8988T (cell line): Measurements from ENCODE around the gene DPYSL5.

Experiments used
- DNase-seq: peaks from one replicate; pipeline ENCODE4 v3.0.0; 2011

Gene DPYSL5

DNA sequence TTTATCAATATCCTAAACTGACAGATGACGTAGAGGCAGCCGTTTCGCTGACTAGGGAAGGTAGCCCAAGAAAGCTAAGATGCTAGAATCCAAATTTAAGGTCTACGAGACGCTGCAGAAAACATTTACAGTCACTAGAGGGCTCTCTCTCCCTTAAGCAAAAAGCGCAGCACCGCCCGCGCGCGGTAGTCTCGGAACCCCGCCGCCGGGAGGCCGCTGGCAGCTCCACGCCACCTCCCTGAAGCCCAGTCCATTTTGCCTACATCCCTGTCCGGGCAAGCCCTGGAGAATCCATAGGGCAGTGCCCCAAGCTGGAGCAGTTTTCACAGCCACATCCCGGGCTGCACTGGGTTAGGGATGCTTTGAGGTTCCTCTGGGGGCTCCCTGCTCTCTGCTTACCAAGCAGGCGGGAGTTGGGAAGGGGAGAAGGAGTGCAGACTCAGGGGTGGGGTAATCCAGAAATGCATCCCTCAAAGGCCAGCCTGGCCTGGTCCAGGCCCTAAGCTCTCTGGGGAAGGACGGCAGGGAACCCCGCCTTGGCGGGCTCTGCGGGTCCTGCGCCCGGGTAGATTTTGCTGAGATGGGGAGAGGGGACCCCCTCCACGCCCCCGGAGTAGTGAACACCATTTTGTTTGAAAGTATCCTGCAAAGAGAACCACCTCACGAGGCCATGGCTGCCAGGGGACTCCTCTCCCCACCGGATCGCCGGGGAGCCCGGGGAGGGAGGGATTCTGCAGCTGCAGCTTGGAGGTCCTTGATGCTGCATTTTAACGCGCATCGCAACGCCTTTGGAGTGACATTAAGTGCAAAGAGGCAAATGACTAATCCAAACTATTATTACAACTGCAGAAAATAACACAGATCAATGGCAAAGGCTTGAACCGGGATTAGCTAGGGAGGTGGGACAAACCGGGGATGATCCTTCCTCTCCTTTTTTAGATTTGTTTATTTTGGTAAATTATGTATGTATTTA, 1.3 kb upstream of the DPYSL5 start:
- DNase-seq: peak; percentile 83

DNA sequence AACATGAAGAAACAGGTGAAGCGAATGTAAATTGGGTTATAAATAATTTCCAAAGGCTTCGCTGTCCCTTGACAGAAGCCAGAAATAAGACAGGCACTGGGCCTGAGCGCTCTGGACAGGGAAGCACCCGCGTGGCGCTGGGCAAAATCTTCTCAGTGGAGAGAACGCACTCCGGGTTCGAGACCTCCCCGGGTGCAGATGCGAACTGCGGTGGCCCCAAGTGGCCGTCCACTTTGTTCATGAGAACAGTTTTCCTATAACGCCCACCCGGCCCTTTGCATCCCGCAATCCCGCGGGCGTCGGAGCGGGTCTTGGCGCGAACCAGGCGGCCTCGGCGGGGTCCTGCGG, 651 bp upstream of the DPYSL5 start:
- no peak for DNase-seq

- DNase-seq: peak; percentile 37
Observed at GRCh38 chr2:26848336-26849055, 564 bp downstream of the DPYSL5 start.

DNA sequence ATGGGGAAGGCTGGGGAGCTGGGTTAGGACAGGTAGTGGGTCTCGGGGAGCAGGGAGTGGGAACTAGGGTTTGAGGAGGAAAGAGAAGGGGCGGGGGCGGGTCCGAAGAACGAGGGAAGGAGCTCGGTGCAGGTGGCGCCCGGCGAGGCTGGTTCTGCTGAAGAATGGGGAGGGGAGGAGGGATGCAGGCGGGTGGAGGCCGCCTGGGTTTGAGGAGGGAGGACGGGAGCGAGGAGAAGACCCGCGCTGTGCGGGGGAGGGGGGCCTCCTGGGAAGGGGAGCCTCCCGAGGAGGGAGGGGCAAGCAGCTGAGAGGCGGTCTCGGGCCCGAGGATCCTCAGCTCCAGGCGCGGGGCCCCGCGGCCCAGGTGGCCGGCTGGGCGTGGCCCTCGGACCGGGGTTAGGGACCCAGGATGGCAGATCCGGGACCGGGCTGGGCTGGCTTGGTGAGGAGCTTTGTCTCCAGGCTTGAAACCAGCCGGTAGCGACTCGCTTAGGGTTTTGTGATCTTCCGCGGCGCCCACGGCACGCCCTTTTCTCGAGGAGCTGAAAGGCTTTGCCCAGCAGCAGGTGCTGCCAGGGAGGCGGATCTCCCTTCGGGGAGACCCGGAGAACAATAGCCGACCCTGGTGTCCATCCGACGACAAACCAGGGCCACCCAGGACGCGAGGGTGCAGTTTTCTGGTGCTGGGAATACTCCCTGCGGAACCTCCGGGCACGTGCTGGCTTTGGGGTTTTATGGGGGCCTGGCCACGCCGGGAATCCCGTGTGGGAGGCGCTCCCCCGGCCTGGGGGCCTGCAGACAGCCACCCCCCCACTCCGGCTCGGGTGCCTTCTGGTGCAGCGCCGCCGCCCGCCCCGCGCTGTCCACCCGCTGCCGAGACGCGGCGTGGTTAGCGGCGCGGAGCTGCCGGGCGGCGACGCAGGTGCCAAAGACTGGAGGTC, 1.4 kb downstream of the DPYSL5 start:
- DNase-seq: no peak

GRCh38 chr2:26850000-26850431, 2.1 kb downstream of the DPYSL5 start:
- DNase-seq: no peak

DNA sequence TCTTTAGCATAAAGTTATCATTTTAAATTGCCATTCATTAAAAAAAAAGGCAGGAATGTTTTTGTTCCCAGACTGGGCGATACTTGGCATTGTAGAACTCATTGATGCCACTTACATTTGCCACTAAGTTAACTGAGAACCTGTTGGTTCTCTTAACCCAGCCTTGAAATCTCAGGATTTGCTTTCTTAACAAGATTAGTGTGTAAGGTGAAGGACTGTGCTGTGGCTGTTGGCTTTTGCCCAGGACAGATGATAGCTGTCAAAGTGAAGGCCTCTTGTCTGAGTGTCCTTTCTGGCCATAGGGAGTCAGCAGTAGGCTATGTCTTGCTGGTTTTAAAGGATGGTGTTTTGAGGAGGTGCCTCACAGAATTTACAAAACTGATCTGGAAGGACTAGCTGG, 2.6 kb downstream of the DPYSL5 start:
- no peak for DNase-seq

DNA sequence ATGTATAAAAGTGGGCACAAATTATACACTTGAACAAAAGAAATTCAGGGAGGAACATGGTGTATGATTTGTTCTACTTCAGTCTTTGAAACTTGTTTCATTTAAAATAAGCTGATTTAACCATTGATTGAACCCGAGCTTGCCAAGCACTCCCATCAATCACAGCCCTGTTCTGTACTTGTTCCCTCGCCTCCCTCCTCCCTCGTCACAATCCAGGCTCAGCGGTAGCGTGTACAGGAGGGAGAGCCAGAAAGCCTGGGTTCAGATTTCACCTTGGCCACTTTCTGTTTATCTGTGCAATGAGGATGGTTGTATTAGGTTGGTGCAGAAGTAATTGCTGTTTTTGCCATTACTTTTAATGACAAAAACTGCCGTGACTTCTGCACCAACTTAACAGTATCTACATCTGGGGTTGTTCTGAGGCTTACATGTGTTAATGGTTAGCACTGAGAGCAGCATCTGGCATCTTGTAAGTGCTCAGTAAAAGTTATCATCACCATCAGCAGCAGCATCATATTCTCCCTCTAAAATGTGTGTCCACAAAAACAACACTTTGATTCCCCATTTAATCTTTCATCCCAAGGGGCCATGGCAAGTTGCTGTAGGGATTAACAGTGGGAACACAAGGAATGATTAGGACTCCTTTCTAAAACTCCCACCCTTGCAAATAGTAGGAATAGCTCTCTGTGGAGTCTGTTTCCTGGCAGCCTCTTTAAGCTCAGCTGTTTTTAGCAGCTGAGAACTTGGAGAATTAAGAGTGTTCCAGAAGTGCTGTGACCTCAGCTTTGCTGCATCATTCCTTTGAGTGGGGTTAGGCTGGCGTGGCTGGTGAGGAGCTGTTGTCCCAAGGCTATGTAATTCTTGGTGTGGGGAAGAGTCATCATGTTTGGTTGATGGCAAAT, 4.7 kb downstream of the DPYSL5 start:
- no peak for DNase-seq

GRCh38 chr2:26853751-26854150, 5.8 kb downstream of the DPYSL5 start:
- DNase-seq: no peak

- no peak for DNase-seq
Observed at GRCh38 chr2:26854283-26854827, 6.4 kb downstream of the DPYSL5 start.

GRCh38 chr2:26855466-26855865, 7.5 kb downstream of the DPYSL5 start:
- no peak for DNase-seq

DNA sequence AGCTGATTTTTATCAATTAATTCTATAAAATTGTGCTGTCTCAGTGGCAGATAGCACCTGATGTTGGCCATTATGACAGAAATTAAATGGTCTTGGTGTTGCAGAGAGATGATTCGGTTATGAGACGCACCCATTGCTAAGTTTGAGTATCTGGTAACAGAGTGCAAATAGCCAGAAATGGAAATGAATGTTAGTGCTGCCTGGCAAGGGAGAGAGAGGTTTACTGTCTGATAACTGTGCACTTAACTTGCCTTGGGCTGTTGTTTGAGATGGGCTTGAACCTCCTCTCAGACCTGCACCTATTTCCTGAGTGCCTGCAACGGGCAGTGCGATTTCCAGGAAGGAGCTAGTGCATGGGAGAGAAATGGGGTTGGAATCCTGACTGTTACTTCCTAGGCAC, 11.7 kb downstream of the DPYSL5 start:
- no peak for DNase-seq

DNA sequence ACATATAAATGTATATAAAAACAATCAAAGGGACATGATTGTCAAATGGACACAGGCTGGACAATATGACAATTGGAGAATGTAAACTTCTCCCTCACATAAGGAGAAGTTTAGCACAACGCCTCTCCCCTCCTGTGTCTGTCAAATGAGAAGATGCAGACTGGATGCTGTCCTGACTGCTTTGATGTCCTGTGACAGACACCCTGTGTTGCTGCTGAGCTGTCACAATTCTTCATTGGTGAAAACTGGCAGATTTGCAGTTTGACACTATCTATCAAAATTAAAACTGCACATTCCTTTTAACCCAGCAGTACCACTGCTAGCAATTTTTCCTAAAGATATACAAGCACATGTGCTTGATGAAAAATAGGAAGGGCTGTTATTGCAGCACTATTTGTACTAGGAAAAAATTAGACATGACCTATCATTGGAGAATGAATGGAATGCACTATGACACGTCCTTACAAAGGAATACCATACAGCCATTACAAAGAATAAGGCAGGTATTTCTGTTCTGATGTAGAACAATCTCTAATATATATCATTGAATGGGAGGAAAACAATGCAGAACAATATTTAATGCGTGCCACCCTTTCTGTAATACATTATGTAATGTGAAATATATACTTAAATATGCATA, 12.4 kb downstream of the DPYSL5 start:
- DNase-seq: no peak

DNA sequence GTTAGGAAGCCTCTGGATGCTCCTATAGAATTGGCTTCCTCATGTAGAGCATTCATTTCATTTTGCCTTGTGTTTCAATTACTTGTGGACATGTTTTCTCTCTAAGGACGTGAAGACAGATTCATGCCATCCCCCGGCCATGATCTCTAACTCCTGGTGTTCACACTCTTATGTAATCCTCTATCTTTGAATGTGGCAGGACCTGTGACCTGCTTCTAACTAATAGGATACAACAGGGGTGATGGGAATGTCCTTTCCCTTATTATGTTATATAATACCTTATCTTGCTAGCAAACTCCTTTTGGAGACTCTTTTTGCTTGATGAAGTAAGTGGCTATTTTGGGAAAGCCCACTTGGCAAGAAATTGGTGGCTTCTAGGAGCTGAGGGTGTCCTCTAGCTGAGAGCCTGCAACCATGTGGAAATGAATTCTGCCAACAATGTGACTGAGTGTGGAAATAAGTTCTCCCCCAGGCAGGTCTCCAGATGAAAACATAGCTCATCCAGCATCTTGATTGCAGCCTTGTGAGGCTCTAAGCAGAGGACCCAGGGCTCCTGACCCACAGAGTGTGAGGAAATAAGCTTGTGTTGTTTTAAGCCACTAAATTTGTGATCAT, 13.8 kb downstream of the DPYSL5 start:
- no peak for DNase-seq

GRCh38 chr2:26864226-26864625, 16.3 kb downstream of the DPYSL5 start:
- no peak for DNase-seq

- DNase-seq: no peak
Observed at GRCh38 chr2:26864646-26865045, 16.7 kb downstream of the DPYSL5 start.

GRCh38 chr2:26870585-26871095, 22.7 kb downstream of the DPYSL5 start:
- no peak for DNase-seq

- no peak for DNase-seq
Observed at GRCh38 chr2:26873286-26873983, 25.5 kb downstream of the DPYSL5 start.

DNA sequence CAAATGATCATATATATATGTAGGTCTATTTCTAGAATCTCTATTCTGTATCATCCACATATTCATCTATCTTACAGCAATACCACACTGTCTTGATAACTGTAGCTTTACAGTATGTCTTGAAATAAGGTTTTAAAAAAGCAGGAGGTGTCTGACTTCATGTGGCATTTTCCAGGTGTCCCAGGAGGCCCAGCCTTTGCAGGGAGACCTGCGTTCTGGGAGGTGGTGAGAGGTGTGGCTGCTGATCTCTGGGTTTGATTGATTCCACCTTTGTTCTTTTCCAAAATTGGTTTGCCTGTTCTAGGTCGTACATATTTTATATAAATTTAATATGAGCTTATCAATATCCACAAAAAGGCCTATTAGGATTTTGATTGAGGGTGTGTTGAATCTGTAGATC, 26.6 kb downstream of the DPYSL5 start:
- no peak for DNase-seq

DNA sequence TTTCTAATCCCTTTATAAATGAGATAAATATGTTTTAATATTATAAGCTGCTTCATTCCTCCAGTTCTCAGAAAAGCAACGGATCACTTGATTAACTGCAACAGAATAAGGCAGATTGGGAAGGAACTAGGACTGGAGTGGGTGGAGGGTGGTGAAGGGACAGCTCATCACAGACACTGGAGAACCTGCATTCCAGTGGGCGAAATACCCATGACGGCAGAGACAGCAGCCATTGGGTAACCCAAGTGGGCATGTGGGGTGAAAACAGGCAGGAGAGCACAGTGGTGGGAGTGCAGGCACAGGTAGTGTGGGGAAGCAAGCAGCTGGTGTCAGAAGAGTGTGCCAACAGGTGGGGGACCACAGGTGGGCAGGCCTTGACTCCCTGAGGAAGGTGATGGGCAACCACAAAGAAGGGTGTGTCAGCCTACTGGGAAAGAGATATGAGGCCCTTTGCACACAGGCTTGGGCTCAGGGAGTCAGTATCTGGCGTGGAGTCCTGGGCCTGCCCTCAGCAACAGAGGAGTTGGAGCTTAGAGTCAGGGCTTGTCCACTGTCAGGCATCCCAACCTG, 27.2 kb downstream of the DPYSL5 start:
- no peak for DNase-seq
